Stimulated activated CD8-positive, alpha-beta memory T cell treated with anti-CD3 and anti-CD28 coated beads, Interleukin-12 subunit alpha, Interleukin-12 subunit beta, amount 100 ng/mL, for 4 hours (primary cell): ENCODE data around the gene ELFN1.
"Not testable (repeated sequence)": the region's sequence is repeated elsewhere in the genome, so short reads cannot be mapped to it uniquely, and the experiment has no call there.

ENCODE experiments used
- DNase-seq: peaks from one replicate; pipeline ENCODE4 v3.0.0-alpha.2; 2020; ENCODE audit warnings: low read depth

The ELFN1 gene

GRCh38 chr7:1709281-1709680 lies 39.2 kb downstream of the ELFN1 start:
- no peak for DNase-seq

GRCh38 chr7:1709900-1710299 lies 39.8 kb downstream of the ELFN1 start:
- no peak for DNase-seq

DNA sequence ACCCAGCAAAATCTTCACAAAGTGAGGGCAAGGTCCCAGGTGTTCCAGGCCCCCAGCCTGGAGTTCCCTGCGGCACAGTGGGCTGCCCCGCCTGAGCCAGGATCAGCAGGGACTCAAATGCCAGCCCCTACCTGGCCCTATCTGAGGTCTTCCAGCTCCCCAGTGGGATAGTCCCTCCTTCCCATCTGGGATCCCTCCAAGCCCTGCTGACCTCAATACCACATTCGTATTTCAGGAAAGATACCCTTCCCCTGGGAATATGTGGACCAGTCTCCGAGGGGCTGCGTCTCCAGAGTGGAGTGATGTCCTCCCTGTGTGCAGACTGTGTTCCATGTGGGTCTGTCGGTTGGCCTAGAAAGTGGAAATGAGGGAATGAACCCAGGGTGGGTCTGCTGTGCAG lies 40.9 kb downstream of the ELFN1 start:
- no peak for DNase-seq

DNA sequence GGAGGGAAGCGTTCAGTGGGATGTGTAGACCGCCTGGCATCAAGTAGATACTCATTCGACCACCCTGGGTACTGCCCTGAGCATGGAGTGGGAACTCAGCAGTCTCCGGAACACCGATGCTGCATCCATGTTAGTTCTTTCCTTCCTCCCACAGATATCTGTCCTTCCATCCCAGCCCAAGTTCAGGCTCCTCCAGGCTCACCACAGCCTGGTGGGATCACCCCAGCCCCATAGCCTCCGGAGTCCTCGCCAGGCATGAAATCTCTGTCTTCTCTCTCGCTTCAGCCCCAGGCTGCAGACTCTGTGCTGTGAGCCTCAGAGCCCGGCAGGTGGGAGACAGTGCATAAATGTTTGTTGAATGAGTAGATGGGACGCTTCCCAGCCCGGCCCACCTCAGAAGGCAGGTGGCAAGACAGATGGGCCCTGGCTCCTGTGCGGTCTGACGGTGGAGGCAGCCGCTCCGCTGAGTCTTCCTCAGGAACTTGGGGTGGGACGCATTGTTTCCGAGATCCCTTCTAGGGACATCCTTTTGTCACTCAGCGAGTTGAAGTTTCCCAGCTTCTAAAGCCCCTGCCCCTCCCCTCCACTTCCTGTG lies 42.9 kb downstream of the ELFN1 start:
- no peak for DNase-seq

GRCh38 chr7:1713502-1714484 lies 43.7 kb downstream of the ELFN1 start:
- DNase-seq, result no peak

DNA sequence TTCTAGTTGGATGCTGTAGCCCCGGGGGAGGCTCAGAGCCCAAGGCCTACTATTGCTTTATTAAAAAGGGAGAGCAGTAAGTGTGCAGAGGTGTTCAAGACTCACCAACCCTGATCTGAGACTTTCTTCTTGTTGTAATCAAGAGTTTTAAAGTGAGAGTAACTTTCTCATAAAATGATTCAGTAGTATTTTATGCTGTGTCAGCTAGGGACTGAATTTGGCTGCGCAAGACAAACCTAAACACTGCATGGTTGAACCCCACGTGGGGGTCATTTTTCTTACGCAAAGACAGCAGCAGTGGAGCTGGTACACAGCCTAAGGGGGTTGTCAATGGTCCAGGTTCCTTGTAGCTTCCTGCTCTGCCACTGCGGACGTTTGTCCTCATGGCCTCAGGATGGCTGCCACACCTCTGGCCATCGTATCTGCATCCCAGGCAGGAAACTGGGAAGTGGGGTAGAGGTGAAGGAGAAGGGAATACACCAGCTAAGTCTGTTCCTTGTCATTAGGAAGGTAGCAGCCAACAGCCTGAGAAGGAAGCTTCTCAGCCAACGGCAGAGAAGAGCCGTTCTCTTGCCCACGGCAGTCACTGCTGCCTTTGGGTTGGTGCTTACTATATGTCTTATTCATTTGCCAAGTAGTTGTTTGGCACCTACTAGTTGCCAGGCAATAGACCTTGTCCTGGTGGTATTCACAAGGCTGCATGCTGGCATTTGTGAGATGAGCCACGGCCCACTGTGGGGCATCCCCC lies 44.7 kb downstream of the ELFN1 start:
- no peak for DNase-seq

GRCh38 chr7:1715331-1715625 lies 45.2 kb downstream of the ELFN1 start:
- no peak for DNase-seq

DNA sequence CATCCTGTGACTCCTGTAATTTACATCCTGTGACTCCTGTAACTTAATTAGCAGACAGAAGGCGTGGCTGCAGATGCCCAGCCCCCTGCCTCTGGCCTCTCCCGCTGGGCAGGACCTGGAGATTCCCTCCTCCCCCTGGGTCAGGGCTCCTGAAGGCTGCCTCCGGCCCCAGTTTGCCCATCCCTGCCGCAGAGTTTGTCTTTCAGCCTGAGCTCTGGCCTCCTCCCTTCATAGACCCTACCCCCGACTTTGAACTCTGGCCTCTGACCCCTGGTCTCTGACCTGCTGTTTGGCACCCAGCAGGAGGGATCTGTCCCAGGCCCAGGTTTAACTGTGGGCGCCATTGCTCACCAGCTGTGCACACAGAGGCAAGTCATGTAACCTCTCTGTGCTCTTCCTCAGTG lies 45.6 kb downstream of the ELFN1 start:
- DNase-seq, result no peak

DNA sequence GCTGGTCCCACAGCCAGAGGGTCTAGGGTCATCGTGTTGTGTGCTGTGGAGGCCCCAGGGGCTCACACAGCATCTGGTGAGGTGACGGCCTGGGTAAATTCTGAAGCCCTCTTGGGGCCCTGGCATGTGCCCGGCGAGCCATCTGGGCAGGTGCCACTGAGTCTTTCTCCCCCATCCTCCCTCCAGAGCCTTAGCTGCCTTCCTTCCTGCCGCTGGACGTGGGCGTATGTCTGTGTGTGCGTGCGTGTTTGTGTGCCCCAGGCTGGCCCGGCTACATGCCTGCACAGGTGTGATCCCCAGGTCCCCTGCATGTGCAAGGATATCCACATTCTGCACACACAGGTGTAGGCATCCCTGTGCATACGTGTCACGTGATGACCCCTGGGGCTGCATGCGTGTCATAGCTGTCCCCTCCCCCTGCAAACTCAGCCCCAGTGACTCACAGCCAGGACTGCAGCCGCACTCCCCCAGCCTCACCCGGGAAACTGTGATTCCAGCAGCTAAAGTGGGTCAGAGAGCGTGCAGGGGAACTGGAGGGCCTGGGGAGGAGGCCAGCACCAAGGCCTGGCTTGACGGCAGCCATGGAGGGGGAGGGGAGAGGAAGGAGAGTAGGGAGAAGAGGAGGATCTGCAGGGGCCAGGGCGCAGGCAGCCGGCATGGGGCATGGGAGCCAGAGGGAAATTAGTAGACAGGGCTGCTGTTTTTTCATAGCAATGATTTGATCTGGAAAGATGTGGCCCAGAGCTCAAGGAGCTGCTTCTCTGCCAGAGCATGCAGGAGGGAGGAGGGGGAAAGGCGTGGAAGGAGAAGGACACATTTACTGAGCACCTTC lies 46.4 kb downstream of the ELFN1 start:
- DNase-seq, result no peak

DNA sequence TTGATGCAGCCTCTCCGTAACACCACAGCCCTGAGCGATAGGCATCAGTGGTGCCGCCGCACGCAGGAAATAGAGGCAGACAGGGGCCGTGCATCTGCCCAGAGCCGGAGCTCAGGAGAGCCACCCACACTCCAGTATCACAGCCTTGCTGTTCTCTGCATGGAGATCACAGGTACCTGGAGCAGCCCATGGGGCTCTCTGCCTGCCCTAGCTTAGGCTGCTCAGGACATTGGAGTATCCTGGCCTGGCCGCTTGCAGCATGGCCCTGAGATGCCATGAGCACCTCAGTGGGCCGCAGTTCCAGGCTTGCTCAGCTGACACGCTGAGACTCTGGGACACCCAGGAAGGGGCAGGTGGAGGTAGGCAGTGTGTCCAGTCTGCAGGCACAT lies 47.0 kb downstream of the ELFN1 start:
- DNase-seq, result no peak

DNA sequence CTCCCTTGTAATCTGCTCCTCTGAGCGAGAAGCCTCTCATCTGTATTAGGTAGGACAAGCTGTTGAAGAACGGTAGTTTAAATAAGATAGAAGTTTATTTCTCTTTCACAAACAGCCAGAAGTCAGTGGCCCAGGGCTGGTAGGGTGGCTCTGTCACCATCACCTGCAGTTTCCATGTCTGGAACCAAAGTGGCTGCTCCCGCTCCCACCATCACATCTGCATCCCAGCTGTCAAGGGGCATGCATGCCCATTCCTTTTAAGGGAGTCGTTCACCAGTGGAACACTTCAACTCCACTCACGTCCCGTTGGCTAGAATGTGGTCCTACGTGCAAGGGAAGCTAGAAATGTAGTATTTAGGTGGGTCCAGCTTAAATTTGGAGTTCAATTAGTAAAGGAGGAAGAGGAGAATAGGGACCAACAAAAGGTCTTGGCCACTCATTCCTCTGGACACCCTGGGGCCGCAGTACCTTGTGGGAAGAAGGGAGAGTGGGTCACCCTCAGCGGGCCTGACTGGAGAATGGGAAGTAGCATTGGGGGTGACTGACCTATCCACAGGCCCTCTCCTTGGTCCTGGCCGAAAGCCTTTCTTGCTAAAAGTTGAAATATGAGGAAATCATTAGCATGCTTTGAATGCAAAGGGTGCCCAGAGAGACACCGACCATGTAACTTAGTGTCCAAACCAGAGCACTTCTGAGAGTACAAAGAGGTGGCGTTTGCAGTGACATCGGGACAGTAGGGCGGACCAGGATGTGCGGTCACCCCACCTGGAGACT lies 48.0 kb downstream of the ELFN1 start:
- no peak for DNase-seq

DNA sequence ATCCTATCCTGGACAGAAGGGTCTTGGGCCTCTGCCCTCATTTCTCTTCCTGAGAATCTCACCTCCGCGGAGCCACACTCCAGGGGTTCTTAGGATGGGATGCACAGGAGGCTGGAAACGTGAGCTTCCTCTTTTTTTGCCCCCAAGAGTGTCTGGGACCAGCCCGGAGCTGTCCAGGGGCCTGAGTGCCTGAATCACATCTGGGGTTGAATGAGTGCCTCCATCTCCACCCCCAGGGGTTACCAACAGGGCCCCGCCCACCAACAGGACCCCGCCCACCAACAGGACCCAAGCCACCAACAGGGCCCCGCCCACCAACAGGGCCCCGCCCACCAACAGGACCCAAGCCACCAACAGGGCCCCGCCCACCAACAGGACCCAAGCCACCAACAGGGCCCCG lies 48.8 kb downstream of the ELFN1 start:
- not testable (repeated sequence) for DNase-seq

DNA sequence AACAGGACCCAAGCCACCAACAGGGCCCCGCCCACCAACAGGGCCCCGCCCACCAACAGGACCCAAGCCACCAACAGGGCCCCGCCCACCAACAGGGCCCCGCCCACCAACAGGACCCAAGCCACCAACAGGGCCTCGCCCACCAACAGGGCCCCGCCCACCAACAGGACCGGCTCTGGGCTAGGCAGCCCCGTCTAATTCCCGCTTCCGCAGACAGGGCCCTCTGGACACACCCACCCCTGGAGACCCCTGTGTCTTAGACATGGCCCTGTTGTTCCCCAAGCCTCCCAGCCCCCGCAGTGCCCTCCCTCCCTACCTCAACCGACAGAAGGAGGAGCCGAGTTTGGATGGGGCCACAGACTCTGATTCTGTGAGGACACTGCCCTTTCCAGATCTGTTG lies 49.2 kb downstream of the ELFN1 start:
- DNase-seq, result not testable (repeated sequence)

DNA sequence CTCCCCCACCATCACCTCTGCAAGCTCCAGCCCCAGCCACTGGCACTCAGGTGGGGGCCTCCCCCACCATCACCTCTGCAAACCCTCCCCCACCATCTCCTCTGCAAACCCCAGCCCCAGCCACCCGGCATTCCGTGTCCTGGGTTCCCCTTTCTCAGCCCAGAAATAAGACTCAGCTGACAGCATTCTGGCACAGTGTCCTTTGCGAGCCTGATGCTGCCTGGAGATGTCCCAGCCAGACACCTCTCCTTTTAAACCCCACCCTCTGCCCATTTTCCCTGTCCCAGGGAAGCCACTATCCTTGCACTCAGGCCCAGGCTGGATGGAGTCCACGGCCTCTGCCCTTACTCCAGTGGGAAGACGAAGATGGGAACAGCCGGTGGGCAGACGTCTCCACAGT lies 49.8 kb downstream of the ELFN1 start:
- no peak for DNase-seq

DNA sequence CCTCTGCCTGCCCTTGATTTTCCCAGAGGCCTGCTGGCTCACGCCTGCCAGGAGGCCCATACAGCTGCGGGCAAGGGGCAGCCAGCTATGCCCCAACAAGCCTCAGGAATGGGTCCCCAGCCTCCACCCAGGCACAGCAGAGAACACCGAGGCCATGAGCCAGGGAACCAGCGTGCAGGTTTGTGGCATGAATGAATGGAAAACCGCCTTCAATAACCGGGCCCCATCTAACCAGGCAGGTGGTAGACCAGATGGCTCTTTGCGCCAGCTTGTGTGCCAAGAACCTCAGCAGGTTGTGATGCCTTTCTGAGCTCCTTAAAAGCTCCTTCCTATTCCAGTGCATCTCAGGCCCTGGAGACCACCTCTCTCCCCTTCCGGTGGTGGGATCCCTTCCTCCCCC lies 50.2 kb downstream of the ELFN1 start:
- DNase-seq, result no peak

- DNase-seq, result no peak
Observed at GRCh38 chr7:1721047-1721690, 51.1 kb downstream of the ELFN1 start.

GRCh38 chr7:1723254-1723653 lies 53.2 kb downstream of the ELFN1 start:
- DNase-seq, result no peak

DNA sequence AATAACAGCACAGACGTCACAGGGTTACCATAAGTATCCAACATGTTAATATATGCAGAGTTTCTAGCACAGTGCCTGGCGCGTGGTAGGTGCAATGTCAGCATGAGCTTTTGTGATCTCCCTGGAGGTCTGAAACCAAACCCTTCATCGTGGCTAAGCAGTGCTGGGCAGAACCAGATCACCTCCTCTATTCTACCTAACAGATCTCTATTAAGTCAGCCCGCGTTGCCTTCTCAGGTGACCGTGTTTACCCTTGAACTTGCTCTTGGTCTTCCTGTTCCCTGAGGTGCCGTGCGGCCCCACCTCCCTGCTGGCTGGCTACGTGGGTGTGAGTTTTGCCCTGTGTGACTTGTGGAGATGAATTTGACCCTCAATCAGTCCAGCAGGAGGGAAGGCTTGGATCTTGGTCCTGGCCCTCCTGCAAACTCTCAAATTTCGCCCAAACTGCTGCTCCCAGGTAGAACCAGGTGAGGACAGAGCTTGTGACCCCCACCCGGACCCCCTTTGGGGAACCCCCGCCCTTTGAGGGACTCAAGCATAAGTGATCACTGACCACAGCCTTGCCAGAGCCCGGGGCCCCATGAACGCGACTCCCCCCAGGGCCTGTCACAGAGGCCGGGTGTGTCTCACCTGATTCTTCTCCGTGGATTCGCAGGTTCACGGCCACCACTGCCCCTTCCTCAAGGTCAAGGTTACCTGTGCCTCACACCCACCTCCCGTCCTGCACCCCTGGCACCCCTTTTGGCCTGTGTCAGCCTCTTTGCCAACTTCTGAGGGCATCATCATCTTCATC lies 54.2 kb downstream of the ELFN1 start:
- DNase-seq, result no peak

- DNase-seq, result no peak
Observed at GRCh38 chr7:1725199-1725690, 55.2 kb downstream of the ELFN1 start.
